Measurements from ENCODE around the gene ADAMTSL3. TPM values are rescaled to one million over a fixed set of nuclear protein-coding genes. Genes with fewer than 3 reads are reported as not detected.

Gene ADAMTSL3
- total and polyA plus RNA-seq, 2 of the 8 experiments (the other 6 are each of a cell fraction or from before 2014, with no cell fraction given), result 0.35 to 1.4 TPM

DNA sequence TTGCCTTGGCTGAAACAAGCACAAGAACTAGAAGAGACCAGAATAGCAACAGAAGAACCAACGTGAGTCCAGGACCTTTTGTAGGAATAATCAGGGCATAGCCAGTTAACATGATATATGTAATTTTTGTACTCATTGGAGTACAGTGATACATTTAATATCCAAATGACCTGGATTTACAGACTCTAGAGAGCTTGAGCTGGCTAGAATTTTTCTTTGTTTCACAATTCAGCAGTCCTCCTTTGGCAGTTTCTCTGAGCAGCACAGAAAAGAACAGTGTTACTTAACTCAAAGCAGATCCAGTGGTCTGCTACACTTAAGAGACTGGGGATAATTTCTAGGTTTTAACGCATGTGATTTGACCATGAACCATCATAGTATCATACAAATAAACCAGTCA lies 245.7 kb downstream of the ADAMTSL3 start (continued):
- TF ChIP-seq PHF8 (conservative IDR thresholded peaks at IDR 0.05; ENCODE audit: low read depth, low read length) (no peak), EZH2 (IDR thresholded peaks at IDR 0.05; ENCODE audit: low read depth, low read length, severe bottlenecking) (no peak), ASH2L (IDR thresholded peaks at IDR 0.05; ENCODE audit: low read length) (no peak), SP1 (IDR thresholded peaks at IDR 0.05; ENCODE audit: low read depth, low read length) (no peak)
